ENCODE data around the gene ZFAND6.

- no peak for TF ChIP-seq CTCF (IDR thresholded peaks at IDR 0.05)
- TF ChIP-seq POLR2A (IDR thresholded peaks at IDR 0.05), result no peak
These were observed 13.0 kb downstream of the ZFAND6 start for GRCh38 chr15:80072285-80072994.

Measured in Peyer's patch (tissue), 4 donors.